ENCODE results near the gene GRAMD1B.

DNA sequence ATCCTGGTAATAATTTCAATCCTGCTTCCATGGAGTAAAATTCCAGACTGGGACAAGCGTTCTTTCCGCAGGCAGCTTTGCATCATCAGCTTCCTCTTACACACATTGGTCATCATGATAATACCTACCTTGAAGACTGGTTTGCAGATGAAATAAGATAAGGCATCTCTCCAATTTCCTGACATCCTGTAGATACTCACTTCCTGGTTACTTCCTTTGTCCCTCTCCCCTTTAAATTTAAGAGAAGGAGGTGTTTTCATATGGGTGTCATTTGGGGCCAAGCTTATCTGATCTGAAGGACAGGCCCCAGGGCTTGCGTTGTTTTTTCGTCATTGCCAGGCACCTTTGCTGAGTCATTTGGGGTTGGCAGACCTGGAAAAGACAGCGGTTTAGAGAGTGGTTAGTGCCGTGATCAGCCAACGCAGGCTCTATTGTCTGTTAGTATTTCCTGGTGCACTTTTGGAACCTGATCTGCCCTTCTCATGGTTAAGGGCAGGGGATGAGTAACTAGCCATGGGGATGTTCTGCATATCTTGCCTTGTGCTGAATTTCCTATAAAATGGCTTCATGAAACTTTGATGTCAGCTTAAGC, 24.1 kb downstream of the GRAMD1B start:
- TF ChIP-seq POLR2A (IDR thresholded peaks at IDR 0.05; ENCODE audit: low read length), result no peak
- TF ChIP-seq GATA1 (IDR thresholded peaks at IDR 0.05; ENCODE audit: low read depth, low read length), result no peak

Measured in erythroblast (primary cell).